Measurements from ENCODE around the gene ATP12A. TPM values are rescaled to one million over a fixed set of nuclear protein-coding genes. Genes with fewer than 3 reads are reported as not detected.
A peak's percentile ranks its signal among the peaks of the same experiment; 100 is the strongest.

Gene ATP12A
- total RNA-seq, 2 donors from 2014 or later = under 0.01 to 0.26 TPM

GRCh38 chr13:24679686-24680085 lies 522 bp upstream of the ATP12A start:
- intact Hi-C loops (cut with DNase I) = no loop called here
- no peaks in the 10 kb centered on the region for H3K36me3 ChIP-seq (replicated peaks in 1 of 2; ENCODE audit: insufficient read depth in 1 of 2, low read depth in 2 of 2)
- no peak for ATAC-seq
- peaks cover 29% of the 10 kb centered on the region for H3K4me1 ChIP-seq
- DNase-seq = no peak
- TF ChIP-seq CTCF (IDR thresholded peaks at IDR 0.05) = no peak
- no peak for TF ChIP-seq POLR2A (IDR thresholded peaks at IDR 0.05)
- no peaks in the 10 kb centered on the region for H3K9me3 ChIP-seq
- WGBS, 2 donors = 42% methylated on average over 6 of the region's 6 CpGs
- H3K4me3 ChIP-seq = no peak overlapping the region
- no peak overlapping the region for H3K27ac ChIP-seq
- H3K27me3 ChIP-seq = peaks cover 0 to 5% of the 10 kb centered on the region in 2 donors

GRCh38 chr13:24680921-24681604 lies 855 bp downstream of the ATP12A start:
- Histone ChIP-seq H3K4me3 (peak overlapping the region in 1 of 2 donors; percentile 13), H3K27me3 (peaks cover 0 to 5% of the 10 kb centered on the region in 2 donors), H3K9me3 (no peaks in the 10 kb centered on the region), H3K36me3 (replicated peaks in 1 of 2; ENCODE audit: insufficient read depth in 1 of 2, low read depth in 2 of 2) (no peaks in the 10 kb centered on the region), H3K4me1 (peaks cover 34% of the 10 kb centered on the region), H3K27ac (no peak overlapping the region)
- WGBS, 2 donors = 41 to 59% methylated on average over 11 to 26 of the region's 29 CpGs
- DNase-seq (no peak), ATAC-seq (no peak)
- intact Hi-C loops (cut with DNase I) = no loop called here
- no peak for TF ChIP-seq CTCF (IDR thresholded peaks at IDR 0.05)
- TF ChIP-seq POLR2A (IDR thresholded peaks at IDR 0.05) = no peak

- intact Hi-C loops (cut with DNase I) = no loop called here
- no peak for DNase-seq
- 80 to 82% methylated on average over 1 of the region's 1 CpG for WGBS, 2 donors
- Histone ChIP-seq H3K9me3 (no peaks in the 10 kb centered on the region), H3K4me3 (no peak overlapping the region), H3K27me3 (peaks cover 0 to 5% of the 10 kb centered on the region in 2 donors), H3K4me1 (peaks cover 34% of the 10 kb centered on the region), H3K27ac (no peak overlapping the region), H3K36me3 (replicated peaks in 1 of 2; ENCODE audit: insufficient read depth in 1 of 2, low read depth in 2 of 2) (no peaks in the 10 kb centered on the region)
- ATAC-seq = no peak
- no peak for TF ChIP-seq CTCF (IDR thresholded peaks at IDR 0.05)
- no peak for TF ChIP-seq POLR2A (IDR thresholded peaks at IDR 0.05)
Observed at GRCh38 chr13:24681930-24682329, 1.7 kb downstream of the ATP12A start.

- no peak for TF ChIP-seq POLR2A (IDR thresholded peaks at IDR 0.05)
- TF ChIP-seq CTCF (IDR thresholded peaks at IDR 0.05) = no peak
- intact Hi-C loops (cut with DNase I) = no loop called here
- no peak overlapping the region for H3K4me3 ChIP-seq
Observed at GRCh38 chr13:24682353-24682752, 2.1 kb downstream of the ATP12A start.

GRCh38 chr13:24683351-24683750 lies 3.1 kb downstream of the ATP12A start:
- intact Hi-C loops (cut with DNase I) = no loop called here
- no peaks in the 10 kb centered on the region for H3K9me3 ChIP-seq
- no peak for TF ChIP-seq POLR2A (IDR thresholded peaks at IDR 0.05)
- no peak for TF ChIP-seq CTCF (IDR thresholded peaks at IDR 0.05)
- H3K4me1 ChIP-seq = peaks cover 34% of the 10 kb centered on the region
- H3K27ac ChIP-seq = peak overlapping the region in 1 of 4 donors; percentile 33
- peaks cover 0 to 5% of the 10 kb centered on the region in 2 donors for H3K27me3 ChIP-seq
- no peaks in the 10 kb centered on the region for H3K36me3 ChIP-seq (replicated peaks in 1 of 2; ENCODE audit: insufficient read depth in 1 of 2, low read depth in 2 of 2)
- H3K4me3 ChIP-seq = no peak overlapping the region
- WGBS, 2 donors = 17 to 18% methylated on average over 5 of the region's 5 CpGs
- ATAC-seq (no peak), DNase-seq (no peak)

More at GRCh38 chr13:24682353-24682752, 2.1 kb downstream of the ATP12A start:
- no peak for ATAC-seq
- no peak for DNase-seq
- H3K27ac ChIP-seq = no peak overlapping the region
- H3K36me3 ChIP-seq (replicated peaks in 1 of 2; ENCODE audit: insufficient read depth in 1 of 2, low read depth in 2 of 2) = no peaks in the 10 kb centered on the region
- H3K27me3 ChIP-seq = peaks cover 0 to 5% of the 10 kb centered on the region in 2 donors
- WGBS, 2 donors = 14 to 28% methylated on average over 2 of the region's 2 CpGs
- H3K9me3 ChIP-seq = no peaks in the 10 kb centered on the region
- peaks cover 34% of the 10 kb centered on the region for H3K4me1 ChIP-seq

Data from body of pancreas (tissue), 4 donors.